ENCODE results near the gene MPLKIP. TPM values are rescaled to one million over a fixed set of nuclear protein-coding genes. Genes with fewer than 3 reads are reported as not detected.
"Not testable (repeated sequence)": the region's sequence is repeated elsewhere in the genome, so short reads cannot be mapped to it uniquely, and the experiment has no call there.

MPLKIP gene
- total RNA-seq, 2 experiments from 2014 or later: 14.3 to 14.9 TPM

DNA sequence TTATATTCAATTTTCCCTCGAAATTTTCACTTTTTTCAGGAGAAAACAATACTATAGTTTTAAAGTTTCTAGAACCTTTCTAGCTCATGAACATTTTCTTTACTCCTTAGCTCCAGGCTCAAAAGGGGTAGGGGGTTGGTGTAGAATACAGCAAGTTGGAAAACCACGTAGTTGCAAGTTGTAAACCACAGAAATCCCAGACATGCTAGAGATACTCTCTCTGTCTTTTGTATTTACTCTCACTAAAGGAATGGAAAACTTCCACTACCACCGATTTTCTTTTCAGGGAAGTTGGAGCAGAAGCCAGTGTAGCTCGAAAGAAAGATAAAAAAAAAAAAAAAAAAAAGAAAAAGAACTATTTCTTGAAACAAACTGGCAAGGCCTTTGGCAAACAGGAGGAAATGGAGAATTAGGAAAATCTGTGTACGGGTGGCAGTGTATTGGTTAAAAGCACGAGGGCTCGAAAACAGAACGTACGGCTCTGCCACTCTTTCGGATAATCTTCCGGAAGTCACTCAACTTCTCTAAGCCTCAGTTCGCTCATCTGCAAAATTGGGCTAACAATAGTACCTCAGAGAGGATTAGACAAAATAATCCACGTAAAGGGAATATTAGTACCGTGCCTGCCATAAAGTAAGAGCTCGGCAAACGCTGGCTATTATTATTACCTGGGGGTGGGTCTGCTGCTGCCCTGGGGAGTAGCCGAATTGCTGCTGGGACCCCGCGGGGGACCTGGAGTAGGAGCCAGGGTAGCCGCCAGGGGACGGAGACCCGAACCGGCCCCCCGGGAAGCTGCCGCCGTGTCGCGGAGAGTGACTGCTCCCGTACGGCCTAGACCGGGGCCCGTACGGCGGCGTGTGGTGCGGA is 628 bp downstream of the MPLKIP start:
- H3K36me3 Mint-ChIP-seq (ENCODE audit: low read depth): peaks cover 26% of the 10 kb centered on the region
- Histone ChIP-seq H3K4me3 (ENCODE audit: low read length) (peak overlapping the region; percentile 92), H3K27me3 (ENCODE audit: control insufficient read depth in 1 of 2, insufficient read depth in 2 of 2, low read length in 2 of 2) (no peaks in the 10 kb centered on the region), H3K9me3 (ENCODE audit: control insufficient read depth in 1 of 2, insufficient read depth in 1 of 2, low read length in 2 of 2) (no peaks in the 10 kb centered on the region), H3K36me3 (ENCODE audit: insufficient read depth, low read length) (no peaks in the 10 kb centered on the region), H3K27ac (ENCODE audit: low read depth in 1 of 2, low read length in 2 of 2) (peak overlapping the region; percentile 86 to 89), H3K4me1 (ENCODE audit: insufficient read depth, low read length) (peaks cover 15% of the 10 kb centered on the region)
- DNase-seq (peak in 3 of 14 experiments; percentile 1 to 40 (median 2)), ATAC-seq (ENCODE audit: poor library complexity) (peak; percentile 53)
- H3K4me1 Mint-ChIP-seq (ENCODE audit: low read depth): peaks cover 43% of the 10 kb centered on the region
- no peaks in the 10 kb centered on the region for H3K9me3 Mint-ChIP-seq
- peak overlapping the region; percentile 100 for H3K4me3 Mint-ChIP-seq
- H3K27ac Mint-ChIP-seq: peak overlapping the region; percentile 97
- intact Hi-C loops (cut with DNase I, micrococcal nuclease): loop anchor here (1.0 to 10.0 kb wide), 6 partner anchors 183 to 1219 kb away; partner anchors contain the start of genes CDK13 (in 1 of the 2) and YAE1 (in 1 of the 2)
- ChIA-PET POLR2A (interaction anchor here (1.1 to 2.9 kb wide), 7 partner anchors 8 to 1225 kb away, joined by 3 to 41 read pairs (median 5); partner anchors contain the start of genes CDK13 and VPS41), CTCF (interaction anchor here (1.1 to 2.0 kb wide), 14 partner anchors 9 to 1225 kb away, joined by 3 to 17 read pairs (median 4); partner anchors contain the start of genes CDK13, VPS41 and YAE1)
- TF ChIP-seq, protein P1, sequence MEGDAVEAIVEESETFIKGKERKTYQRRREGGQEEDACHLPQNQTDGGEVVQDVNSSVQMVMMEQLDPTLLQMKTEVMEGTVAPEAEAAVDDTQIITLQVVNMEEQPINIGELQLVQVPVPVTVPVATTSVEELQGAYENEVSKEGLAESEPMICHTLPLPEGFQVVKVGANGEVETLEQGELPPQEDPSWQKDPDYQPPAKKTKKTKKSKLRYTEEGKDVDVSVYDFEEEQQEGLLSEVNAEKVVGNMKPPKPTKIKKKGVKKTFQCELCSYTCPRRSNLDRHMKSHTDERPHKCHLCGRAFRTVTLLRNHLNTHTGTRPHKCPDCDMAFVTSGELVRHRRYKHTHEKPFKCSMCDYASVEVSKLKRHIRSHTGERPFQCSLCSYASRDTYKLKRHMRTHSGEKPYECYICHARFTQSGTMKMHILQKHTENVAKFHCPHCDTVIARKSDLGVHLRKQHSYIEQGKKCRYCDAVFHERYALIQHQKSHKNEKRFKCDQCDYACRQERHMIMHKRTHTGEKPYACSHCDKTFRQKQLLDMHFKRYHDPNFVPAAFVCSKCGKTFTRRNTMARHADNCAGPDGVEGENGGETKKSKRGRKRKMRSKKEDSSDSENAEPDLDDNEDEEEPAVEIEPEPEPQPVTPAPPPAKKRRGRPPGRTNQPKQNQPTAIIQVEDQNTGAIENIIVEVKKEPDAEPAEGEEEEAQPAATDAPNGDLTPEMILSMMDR (IDR thresholded peaks at IDR 0.05): no peak
- no peaks in the 10 kb centered on the region for H3K27me3 Mint-ChIP-seq

- Mint-ChIP-seq H3K27ac (no peak overlapping the region), H3K9me3 (no peaks in the 10 kb centered on the region), H3K27me3 (no peaks in the 10 kb centered on the region), H3K4me1 (ENCODE audit: low read depth) (peaks cover 4% of the 10 kb centered on the region), H3K36me3 (ENCODE audit: low read depth) (peaks cover 1% of the 10 kb centered on the region), H3K4me3 (no peak overlapping the region)
- Histone ChIP-seq H3K27ac (ENCODE audit: low read depth in 1 of 2, low read length in 2 of 2) (no peak overlapping the region), H3K4me1 (ENCODE audit: insufficient read depth, low read length) (no peaks in the 10 kb centered on the region), H3K4me3 (ENCODE audit: low read length) (no peak overlapping the region), H3K27me3 (ENCODE audit: control insufficient read depth in 1 of 2, insufficient read depth in 2 of 2, low read length in 2 of 2) (no peaks in the 10 kb centered on the region), H3K9me3 (ENCODE audit: control insufficient read depth in 1 of 2, insufficient read depth in 1 of 2, low read length in 2 of 2) (no peaks in the 10 kb centered on the region), H3K36me3 (ENCODE audit: insufficient read depth, low read length) (no peaks in the 10 kb centered on the region)
- ATAC-seq (ENCODE audit: poor library complexity) (no peak), DNase-seq (no peak)
- intact Hi-C loops (cut with DNase I, micrococcal nuclease): no loop called here
- ChIA-PET POLR2A (no interaction called here), CTCF (no interaction called here)
- TF ChIP-seq, protein P1 (IDR thresholded peaks at IDR 0.05): no peak
Measured at GRCh38 chr7:40122940-40123254, 11.5 kb downstream of the MPLKIP start.

DNA sequence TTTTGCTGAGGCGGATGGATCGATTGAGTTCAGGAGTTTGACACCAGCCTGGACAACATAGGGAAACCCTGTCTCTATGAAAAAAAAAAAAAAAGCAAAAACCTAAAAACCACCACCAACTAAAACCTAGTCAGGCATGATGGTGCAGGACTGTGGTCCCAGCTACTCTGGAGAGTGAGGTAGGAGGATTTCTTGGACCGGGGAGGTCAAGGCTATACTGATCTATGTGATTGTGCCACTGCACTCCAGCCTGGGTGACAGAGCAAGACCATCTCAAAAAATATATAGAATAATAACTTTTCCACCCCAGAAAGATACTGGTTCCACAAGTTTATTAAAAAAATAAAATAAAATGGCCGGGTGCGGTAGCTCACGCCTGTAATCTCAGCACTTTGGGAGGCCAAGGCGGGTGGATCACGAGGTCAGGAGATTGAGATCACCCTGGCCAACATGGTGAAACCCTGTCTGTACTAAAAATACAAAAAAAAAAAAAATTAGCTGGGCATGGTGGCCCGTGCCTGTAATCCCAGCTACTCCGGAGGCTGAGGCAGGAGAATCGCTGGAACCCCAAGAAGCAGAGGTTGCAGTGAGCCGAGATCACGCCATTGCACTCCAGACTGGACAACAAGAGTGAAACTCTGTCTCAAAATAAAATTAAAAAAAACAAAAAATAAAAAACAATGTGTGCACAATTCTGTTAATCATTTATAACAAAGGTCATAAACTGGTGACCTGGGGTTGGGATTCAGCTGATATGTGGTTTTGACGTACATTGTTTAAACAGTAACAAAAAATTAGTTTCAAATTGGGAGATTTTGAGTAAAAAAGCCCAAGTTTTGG is 12.1 kb downstream of the MPLKIP start:
- DNase-seq; H3K4me3 ChIP-seq (ENCODE audit: low read length); H3K4me1 ChIP-seq (ENCODE audit: insufficient read depth, low read length); H3K27ac ChIP-seq (ENCODE audit: low read depth in 1 of 2, low read length in 2 of 2); CTCF ChIA-PET; H3K4me1 Mint-ChIP-seq (ENCODE audit: low read depth); H3K27ac Mint-ChIP-seq; H3K27me3 ChIP-seq (ENCODE audit: control insufficient read depth in 1 of 2, insufficient read depth in 2 of 2, low read length in 2 of 2); H3K36me3 Mint-ChIP-seq (ENCODE audit: low read depth); POLR2A ChIA-PET; H3K36me3 ChIP-seq (ENCODE audit: insufficient read depth, low read length); H3K9me3 ChIP-seq (ENCODE audit: control insufficient read depth in 1 of 2, insufficient read depth in 1 of 2, low read length in 2 of 2); H3K9me3 Mint-ChIP-seq; H3K27me3 Mint-ChIP-seq; ATAC-seq (ENCODE audit: poor library complexity); H3K4me3 Mint-ChIP-seq; intact Hi-C loops (cut with DNase I, micrococcal nuclease): not testable (repeated sequence)
